Sciatic nerve (tissue), 2 donors: ENCODE data around the gene ABCG2. TPM values are rescaled to one million over a fixed set of nuclear protein-coding genes. Genes with fewer than 3 reads are reported as not detected.

ENCODE experiments used
- ATAC-seq: fragments of 200-7000 bp; cut with Tn5 transposase; one replicate; pipeline ENCODE4 v1.9.1; 2020; ENCODE audit warnings: mild to moderate bottlenecking, moderate library complexity
- DNase-seq: peaks from one replicate; pipeline ENCODE4 v3.0.0-alpha.2; 2020; ENCODE audit warnings: low spot score
- intact Hi-C: fragments of 100-400 bp; cut with DNase I; formaldehyde crosslinking; loops from one replicate; pipeline ENCODE4 v1.14.2; 2022
- total RNA-seq: library from RNA; stranded (reverse); fragmentation: NEBNext Ultra II Directional; extraction: Animal tissue kit (Norgen Biotek cat#: 25700); gene quantifications from one replicate; pipeline ENCODE4 v1.2.1, GENCODE V29; 2021
- donor health status: DM: no; HTN: no; CAD: no.
- donor health status: DM: no; HTN: no; CAD: no.

ABCG2 gene
- total RNA-seq, 1 donor from 2014 or later: 3.6 TPM

DNA sequence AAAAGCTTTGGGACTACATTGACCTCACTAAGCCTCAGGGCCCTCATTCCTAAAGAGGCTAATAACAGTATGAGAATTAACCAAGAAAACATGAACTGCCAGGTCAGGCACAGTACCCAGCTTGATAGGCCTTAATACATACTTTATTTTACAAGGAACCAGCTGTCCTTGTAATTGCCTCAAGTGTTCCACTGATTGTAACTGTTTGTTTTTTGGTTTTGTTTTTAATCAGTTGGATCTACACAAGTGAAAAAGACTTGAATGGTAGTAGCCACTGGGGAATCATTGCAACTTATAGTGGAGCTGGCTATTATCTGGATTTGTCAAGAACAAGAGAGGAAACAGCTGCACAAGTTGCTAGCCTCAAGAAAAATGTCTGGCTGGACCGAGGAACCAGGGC, 115.4 kb downstream of the ABCG2 start:
- no peak for ATAC-seq
- DNase-seq: no peak
- intact Hi-C loops: no loop called here

DNA sequence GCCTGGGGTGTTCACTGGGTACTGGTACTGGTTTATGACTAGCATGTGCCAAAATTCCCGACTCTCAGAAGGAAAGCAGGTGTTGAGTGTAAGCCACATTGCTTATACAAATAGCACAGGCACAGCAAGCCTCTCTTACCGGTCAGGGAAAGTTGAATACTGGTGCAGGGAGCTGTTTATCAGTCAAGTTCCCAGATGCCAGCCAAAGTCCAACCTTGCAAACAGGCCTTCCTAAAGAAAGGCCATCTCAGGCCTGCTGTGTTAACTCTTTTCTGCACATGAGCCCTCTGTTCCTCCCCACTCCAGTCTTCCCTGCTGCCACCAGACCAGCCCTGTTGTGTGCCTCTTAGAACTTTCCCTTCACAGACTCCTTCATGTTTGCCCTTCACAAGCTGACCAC, 116.8 kb downstream of the ABCG2 start:
- no peak for ATAC-seq
- no peak for DNase-seq
- intact Hi-C loops: no loop called here

DNA sequence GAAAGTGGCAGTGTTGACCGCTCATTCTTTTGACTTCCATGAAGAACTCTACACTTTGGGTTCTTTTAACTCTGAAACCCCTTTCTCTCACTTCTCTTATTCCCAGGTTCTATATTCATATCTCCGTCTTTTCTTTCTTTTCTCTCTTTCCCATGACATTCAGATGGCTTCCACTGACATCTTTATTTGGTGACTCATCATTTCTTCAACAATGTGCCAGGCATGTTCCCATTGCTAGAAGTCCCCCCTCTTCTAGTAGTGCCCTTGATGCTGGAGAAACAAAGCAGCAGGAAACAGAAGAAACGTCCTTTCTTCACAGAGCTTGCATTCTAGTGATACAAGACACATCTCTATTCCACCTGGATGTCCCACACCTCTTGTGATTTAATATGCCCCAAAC, 117.7 kb downstream of the ABCG2 start:
- intact Hi-C loops: no loop called here
- no peak for DNase-seq
- no peak for ATAC-seq

Other genes with a start within 250 kb of the ABCG2 start
- 254 TPM for gene SPP1, start 182.9 kb downstream of the ABCG2 start, total RNA-seq
- 61.3 TPM for gene PKD2, start 151.0 kb downstream of the ABCG2 start, total RNA-seq
- gene PPM1K, start 125.9 kb upstream of the ABCG2 start, total RNA-seq: 78.9 TPM
- gene HERC6, start 220.2 kb upstream of the ABCG2 start, total RNA-seq: 9.5 TPM